Activated T-cell treated with anti-CD3 and anti-CD28 coated beads for 1 hour (primary cell): ENCODE data around the gene NXNL2.

ENCODE experiments used
- DNase-seq: peaks from one replicate; pipeline ENCODE4 v3.0.0-alpha.2; 2020; ENCODE audit warnings: low read depth

Gene NXNL2

DNA sequence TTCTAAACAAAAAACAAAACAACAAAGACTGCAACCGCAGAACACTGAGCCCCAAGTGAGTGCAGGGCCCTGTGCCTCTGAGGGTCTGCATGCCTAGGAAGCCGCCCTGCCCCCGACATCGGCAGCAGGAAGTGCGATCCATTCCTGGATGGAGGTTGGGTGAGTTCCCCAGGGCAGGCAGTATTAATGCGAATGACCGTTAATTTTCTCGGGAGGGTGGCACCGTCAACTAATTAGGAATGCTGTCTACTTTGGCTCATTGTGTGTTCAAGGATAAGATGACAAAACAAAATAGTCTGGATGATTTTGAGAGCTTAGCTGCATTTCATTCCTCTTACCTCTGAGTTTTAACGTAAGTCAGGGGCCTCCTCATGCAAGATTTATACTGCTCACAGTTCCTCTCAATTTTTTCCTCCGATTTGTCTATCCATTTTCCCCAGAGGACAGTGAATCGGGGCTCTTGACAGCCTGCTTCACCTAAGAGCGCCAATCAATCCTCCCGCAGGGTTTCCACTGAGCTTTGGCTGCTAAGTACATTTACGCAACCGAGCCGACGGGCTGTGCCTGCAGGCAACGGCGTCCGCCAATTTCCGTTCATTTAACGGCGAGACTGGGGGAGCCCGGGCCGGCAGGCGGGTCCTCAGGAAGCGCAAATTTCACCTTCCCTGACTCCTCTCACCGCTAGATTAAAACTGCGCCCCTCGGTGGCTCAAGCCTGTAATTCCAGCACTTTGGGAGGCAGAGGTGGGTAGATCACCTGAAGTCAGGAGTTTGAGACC is 2.9 kb upstream of the NXNL2 start:
- no peak for DNase-seq

DNA sequence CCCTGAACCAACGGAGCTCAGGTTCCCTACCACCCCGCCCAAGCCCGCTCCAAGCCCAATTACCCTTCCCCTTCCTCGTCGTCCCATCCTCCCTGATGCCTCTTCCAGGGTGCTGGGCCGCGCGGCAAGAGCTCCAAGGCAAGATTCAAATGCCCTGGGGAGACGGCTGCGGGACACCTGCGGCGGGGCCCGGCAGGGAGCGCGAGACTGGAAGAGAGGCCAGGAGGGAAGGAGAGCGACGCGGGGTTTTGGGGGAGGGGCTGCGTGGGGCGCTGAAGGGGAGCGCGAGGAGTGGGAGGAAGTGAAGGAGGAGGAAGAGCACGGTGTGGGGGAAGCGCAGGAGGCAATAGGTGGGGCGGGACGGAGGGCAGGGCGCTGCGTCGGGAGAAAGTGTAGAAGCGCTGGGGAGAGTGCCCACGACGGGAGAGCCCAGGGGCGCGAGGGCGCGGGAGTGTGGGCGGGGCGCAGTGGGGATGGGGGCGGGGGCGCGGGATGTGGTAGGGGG is 975 bp upstream of the NXNL2 start:
- no peak for DNase-seq

DNA sequence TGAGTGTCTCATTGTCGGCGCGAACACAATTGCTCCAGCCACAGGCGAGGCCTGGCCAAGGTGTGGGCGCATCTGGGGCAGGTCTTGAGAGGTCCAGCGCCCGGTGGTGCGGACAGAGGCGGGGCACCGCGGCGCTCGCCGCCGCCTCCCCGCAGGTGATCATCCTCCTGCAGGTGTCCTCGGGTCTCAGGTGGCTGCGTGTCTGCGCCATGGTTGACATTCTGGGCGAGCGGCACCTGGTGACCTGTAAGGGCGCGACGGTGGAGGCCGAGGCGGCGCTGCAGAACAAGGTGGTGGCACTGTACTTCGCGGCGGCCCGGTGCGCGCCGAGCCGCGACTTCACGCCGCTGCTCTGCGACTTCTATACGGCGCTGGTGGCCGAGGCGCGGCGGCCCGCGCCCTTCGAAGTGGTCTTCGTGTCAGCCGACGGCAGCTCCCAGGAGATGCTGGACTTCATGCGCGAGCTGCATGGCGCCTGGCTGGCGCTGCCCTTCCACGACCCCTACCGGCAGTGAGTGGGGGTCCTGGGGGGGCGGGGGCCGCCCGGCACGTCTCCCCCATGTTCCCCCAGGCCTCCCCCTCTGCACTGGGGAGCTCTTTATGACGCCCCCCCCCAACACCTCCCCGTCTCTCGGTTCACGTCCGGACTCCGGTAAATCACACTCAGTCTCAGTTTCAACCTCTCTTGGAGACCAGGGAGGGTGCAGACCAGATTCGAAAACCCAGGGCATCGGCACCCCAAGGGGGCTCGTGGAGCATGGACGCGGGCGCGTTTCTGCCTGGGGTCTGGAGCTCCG is 446 bp downstream of the NXNL2 start:
- no peak for DNase-seq

DNA sequence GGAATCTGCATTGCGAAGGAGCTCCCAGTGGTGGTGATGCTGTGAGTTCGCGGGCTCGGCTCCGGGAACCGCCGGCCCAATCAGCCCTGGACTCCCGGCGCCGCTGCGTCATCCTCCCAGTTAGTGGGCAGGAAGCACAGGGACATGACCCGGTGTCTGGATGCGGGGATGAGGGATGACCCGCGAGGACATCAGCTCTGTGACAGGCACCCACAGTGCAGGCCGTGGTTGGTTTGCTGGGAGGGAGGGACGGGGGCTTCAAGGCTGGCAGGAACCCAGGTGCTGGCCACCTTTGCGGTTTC is 996 bp downstream of the NXNL2 start:
- no peak for DNase-seq

DNA sequence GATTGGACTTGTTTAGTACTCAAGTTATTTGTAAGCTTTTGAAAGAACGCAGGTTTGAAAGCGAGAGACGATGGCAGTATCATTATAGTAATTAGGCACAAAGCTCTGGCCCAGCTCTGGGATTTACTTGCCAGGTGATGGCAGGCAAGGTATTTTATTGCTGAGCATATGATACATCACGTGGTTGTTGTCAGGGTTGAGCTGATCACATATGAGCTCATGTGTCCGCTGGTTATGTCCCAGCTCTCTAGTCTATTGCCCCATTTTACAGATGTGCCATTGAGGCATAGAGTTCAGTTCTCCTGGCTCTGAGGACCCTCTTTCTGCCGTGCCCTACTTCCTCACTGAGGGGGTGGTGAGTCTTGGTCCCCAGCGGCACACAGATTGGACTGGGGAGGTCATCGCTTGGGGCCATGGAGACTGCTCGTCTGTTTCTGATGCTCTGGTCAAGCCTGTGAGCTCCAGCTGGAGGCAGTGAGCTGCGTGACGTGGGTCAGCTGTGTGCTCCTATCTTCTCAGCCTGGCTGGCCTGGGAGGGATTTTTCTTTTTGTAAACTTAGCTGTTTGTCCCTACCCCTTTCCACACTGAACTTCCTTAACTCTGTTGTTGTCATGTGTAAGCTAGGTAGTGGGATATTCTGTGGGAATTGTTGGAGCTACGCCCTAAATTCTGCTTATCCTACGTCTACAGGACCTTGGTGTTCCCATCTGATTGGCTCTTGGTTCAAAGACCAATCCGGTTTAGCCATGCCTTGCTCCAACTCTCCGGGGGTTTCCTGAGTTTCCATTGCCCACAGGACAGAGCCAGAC is 2.2 kb downstream of the NXNL2 start:
- DNase-seq: no peak

DNA sequence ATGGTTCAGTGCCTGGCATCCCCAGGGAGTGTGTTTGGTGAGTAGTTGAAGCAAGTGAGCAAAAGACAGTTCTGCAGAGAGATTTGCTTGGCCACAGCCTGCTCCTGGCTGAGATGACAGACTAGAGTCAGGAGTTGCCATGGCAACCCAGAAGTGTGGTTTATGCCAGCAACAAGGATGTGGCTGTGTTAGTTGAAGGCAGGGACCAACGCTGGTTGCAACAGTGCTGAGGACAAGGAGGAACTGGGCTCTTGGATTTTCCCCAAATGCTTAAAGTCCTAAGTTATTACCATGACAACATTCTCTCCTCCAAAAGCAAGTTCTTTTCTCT is 2.7 kb downstream of the NXNL2 start:
- DNase-seq: no peak

DNA sequence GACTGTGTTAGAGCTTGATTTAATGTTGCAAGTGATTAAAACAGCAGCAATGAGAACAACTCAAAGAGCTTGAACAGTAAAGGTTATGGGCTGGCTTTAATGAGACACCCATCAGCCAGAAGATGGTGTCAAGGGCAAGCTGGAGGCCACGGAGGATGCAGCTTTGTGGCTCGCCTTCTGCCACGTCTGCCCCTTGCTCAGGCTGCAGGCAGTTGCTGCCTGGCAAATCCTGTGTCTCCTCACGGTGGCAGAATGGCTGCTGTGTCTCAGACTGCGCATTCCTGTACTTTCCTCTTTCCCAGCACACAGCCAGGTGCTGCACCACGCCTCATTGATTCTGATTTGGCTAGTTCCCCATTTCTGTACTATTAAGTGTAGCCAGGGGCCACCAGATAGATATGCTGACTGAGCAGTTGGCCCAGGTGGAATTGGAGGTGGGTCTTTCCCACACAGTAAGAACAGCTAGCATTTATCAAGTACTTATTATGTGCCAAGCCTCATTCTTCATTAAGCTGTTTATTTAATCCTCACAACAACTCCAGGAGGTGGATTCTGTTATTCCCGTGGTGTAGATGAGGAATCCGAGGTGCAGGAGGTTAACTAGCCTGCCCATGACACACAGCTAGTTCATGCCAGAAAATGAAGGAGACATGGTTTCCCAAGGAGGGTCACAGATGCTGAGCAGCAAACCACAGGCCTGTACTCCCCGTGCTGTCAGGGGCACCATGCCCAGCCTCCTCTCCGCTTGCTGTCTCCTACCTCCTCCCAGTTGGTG is 3.5 kb downstream of the NXNL2 start:
- DNase-seq: no peak

DNA sequence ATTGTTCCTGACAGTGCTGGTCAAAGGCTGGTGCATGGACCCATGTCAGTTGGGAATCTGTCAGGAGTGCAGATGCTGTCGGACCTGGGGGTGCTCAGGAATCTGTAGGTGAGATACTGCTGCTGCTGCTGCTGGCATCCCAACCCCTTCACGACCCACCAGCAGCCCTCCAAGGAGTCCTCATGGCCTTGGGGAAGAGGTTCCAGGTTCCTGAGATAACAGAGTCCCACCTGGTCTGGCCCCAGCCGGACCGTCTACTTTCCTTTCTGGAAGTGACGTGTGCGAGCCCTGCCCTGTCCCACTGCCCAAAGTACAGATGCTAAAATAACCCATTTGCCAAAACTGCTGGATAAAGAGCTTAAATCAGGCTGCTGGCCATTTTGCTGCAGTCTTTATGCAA is 4.3 kb downstream of the NXNL2 start:
- DNase-seq: no peak

DNA sequence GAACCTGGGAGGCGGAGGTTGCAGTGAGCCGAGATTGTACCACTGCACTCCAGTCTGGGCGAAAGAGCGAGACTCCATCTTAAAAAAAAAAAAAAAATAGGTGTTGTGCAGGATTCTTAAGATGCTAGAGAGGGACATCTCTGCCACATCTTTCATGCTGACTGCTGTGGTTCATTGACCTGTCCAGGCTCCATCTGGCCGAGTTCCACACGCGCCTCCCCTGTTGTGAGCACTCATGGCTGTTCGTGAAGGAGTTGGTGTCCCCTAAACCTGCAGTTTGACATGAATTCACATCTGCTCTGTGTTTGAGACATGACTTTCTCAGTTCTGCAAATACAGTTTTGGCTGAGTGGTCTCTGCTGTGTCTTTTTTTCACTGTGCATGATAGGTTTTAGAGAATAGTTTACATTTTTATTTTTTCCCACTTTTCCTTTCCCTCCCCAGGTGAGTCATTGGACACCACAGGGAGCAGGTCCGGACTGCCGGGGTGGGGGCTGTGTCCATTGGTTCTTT is 5.3 kb downstream of the NXNL2 start:
- no peak for DNase-seq

DNA sequence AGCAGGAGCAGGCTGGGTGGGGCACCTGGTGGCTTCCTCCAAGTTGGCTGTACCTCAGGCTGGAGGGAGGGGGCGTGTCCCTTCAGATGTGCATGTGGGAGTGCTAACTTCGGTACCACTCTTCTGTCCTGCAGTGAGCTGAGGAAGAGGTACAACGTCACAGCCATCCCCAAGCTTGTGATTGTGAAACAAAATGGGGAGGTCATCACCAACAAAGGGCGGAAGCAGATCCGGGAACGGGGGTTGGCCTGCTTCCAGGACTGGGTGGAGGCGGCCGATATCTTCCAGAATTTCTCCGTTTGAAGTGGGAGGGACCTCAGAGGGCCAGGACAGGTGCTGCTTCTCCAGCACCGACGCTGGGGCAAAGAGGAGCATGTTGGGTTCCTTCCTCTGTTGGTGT is 9.3 kb downstream of the NXNL2 start:
- DNase-seq: no peak

DNA sequence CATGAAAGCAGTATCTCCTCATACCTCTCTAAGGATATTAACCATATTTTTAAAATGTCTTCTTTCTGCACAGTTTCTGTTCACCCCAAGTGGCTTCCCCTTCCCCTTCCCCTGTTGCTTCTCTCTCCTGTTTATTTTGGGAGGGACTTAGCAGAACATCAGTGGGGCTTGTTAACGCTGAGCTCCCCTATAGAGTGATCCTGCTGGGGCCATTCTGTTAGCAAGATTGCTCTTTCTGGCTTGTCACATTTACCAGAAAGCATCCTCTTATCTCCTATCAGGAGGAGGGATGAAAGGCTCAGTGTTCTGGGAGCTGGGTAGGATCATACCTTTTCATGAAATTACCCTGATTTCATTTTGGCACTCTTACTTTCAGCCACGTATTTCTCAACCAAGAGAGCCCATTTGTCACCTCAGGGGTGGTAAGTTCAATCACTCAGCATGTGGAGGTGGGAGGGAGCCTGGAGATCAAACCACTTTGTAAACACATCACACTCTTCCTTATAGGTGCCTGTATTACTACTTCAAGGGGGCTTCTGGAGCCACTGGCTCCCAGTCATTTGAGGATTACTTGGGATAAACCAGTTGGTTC is 16.7 kb downstream of the NXNL2 start:
- DNase-seq: no peak

DNA sequence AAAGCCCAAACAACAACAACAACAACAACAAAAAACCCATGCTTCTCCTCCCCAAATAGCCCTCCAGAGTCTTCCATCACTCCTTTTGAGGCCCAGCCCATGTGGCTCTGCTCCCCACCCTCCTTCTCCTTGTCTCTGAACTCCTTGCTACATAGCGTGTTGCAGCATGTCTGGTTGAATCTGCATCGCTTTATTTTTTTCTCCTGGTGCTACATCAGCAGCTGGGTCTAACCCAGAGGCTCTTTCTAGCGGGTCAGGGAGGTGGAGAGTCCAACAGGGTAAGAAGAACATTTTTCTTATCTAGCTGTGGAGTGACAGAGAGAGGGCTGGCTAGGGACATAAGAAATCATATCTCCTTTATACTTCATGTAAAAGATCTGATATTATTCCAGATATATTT is 18.4 kb downstream of the NXNL2 start:
- DNase-seq: no peak

DNA sequence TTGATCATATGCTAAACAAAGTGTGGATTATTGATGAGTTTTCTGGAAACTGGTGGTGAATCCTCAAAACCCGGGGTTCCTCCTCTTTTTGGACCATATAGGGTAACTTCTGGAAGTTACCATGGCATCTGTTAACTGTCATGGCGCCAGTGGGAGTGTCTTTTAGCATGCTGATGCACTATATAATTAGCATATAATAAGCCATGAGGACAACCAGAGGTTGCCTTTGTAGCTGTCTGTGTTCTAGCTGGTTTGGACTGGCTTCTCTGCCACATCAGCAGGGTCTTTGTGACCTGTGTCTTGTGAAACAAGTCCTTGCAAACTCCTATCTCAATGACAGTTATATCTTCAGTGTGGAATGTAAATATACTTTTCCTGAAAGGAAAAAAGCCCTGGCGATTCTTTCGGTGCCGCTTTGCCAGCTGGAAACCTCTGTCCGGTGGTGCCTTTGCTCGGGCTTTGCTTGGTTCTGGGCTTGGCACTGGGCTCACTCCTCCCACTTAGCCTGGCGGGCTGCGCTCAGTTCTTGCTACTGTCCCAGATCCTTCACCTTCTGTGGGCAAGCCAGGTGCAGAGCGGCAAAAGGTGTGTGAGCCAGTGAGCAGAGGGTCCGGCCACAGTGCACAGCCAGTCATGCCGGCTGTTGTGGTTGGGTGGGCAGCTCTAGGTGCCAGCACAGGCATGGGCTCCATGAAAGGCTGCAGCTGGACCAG is 20.4 kb downstream of the NXNL2 start:
- no peak for DNase-seq

DNA sequence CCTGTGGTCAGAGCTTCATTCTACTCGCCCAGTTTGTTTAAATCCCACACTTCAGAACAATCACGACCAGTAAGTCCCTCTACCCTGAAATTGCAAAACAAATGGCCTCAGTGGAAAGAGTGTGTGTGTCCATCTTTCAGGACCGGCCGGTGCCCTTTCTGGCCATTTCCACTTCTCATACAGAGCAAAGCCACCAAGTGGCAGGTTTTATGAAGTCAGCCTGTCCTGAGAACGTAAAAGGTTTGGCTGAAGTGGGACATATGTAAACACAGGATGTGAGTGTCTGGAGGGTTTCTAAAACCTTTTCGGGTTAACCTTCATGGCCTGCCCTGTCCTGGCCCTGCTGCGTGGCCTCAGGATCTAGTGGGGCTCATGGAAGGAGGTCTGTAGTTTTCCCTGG is 24.7 kb downstream of the NXNL2 start:
- DNase-seq: no peak

DNA sequence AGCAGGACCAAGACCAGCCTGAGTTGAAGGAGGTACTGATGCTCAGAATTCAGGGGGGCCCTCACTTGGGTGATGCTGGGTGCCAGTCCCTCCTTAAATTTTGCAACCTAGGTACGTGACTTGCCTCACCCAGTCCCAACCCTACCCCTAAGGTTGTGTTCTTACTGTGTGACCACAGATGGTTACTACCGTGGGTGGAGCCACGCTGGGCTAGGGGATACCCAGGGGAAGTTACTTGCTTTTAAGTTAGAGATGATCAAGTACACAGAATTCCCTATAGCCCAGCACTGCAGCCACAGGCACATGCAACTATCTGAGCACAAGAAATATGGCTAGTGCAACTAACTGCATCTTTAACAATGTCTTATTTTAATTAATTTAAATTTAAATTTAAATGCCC is 32.9 kb downstream of the NXNL2 start:
- DNase-seq: no peak

DNA sequence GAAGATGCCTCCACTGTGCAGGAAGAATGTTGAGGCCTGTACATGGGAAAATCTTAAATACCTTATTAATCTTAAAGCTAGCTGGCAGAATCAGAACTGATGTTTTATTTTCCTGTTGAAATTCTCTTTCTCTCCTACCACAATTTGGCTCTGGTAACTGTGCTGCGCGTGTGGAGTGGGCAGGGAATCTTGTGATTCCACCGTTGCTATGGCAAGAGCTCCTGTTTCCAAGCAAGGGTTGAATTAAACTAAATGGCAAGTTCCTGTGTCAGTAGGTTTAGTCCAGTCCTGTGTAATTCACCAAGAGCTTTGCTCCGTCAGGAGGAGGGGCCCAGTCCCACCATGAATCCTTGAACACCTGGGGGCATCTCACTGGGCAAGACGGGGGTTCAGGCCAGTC is 36.4 kb downstream of the NXNL2 start:
- DNase-seq: no peak

DNA sequence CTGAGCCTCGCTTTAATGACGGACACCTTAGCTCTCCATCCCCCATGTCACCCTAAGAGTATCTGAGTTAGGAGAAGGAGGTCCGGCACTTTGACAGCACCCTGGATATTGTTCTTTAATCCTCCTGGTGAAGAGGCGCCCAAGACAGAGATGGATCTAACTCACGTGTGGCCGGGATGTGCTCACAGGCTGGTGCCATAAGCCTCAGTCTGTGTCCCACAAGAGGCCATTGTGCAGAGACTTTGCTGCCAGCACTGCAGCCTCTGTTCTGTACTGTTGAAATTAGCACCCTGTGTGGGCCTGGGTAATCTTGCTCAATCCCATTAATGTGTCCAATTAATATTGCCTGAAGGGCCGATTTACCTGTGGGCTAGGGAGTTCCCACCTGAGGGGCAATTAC is 37.7 kb downstream of the NXNL2 start:
- no peak for DNase-seq

DNA sequence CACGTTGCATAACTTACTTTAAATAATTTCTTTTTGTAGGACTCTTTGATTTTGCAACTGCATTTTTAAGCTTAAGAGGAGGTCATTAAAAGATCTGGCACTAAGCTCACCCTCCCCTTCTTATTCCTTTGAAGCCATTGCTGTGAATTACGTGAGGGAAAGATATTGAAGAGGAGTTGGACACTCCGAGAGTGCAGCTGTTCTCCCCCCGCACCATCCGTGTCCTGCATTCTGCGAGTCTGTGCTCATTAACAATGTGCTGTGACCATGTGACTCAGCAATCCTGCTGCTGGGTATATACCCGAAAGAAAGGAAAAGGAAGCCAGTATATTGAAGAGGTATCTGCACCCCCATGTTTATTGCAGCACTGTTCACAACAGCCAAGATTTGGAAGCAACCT is 40.0 kb downstream of the NXNL2 start:
- DNase-seq: no peak

DNA sequence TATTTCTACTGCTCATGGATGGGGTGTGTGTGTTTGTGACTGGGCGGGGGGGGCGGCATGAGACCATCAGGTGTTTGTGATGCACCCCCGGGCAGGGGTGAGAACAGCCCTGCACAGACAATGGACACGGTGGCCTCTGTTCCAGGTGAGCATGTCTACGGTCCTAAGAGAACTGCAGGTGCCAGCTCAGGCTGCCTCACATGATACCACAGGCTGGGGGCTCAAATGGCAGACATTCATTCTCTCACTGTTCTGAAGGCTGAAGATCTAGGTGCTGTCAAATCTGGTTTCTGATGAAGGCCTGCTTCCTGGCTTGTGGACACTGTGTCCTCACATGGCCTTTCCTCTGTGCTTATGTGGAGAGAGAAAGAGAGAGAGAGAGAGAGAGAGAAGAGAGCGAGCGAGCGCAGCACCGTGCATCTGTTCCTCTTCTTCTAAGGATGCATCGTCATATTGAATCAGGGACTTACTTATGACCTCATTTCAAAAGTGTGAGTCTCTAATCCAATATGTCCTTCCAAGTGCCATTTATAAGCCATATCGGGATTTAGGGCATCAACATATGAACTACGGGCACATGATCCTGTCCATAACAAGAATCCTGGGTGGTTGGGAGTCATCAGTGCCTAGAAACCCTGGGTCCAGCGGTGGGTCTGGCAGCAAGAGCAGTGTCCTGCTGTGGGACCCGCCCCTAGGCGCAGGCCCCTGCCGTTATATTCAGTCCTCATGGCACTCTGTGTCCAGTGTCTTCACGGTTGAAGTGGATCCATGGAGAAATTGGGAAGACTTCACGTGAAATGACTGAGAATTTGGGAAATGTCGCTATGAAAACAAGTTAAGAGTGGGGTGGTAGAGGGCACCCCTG is 42.5 kb downstream of the NXNL2 start:
- DNase-seq: no peak
